ENCODE results near the gene NOM1.
"Not testable (repeated sequence)": the region's sequence is repeated elsewhere in the genome, so short reads cannot be mapped to it uniquely, and the experiment has no call there.

The NOM1 gene

GRCh38 chr7:156940421-156941122, 8.9 kb upstream of the NOM1 start:
- no peak for DNase-seq

- no peak for DNase-seq
Observed at GRCh38 chr7:156941393-156942182, 7.9 kb upstream of the NOM1 start.

- DNase-seq: no peak
Observed at GRCh38 chr7:156942708-156943090, 6.8 kb upstream of the NOM1 start.

GRCh38 chr7:156943091-156944041, 6.1 kb upstream of the NOM1 start:
- DNase-seq: no peak

GRCh38 chr7:156944876-156945275, 4.6 kb upstream of the NOM1 start:
- no peak for DNase-seq

GRCh38 chr7:156947120-156947843, 2.2 kb upstream of the NOM1 start:
- no peak for DNase-seq

- no peak for DNase-seq
Observed at GRCh38 chr7:156948361-156948760, 1.2 kb upstream of the NOM1 start.

- no peak for DNase-seq
Observed at GRCh38 chr7:156950381-156950858, 908 bp downstream of the NOM1 start.

- DNase-seq: not testable (repeated sequence)
Observed at GRCh38 chr7:156953215-156953614, 3.7 kb downstream of the NOM1 start.

GRCh38 chr7:156954941-156955340, 5.4 kb downstream of the NOM1 start:
- no peak for DNase-seq

- no peak for DNase-seq
Observed at GRCh38 chr7:156956727-156957126, 7.2 kb downstream of the NOM1 start.

GRCh38 chr7:156962145-156962544, 12.6 kb downstream of the NOM1 start:
- no peak for DNase-seq

- no peak for DNase-seq
Observed at GRCh38 chr7:156962897-156963296, 13.4 kb downstream of the NOM1 start.

GRCh38 chr7:156963472-156963871, 14.0 kb downstream of the NOM1 start:
- no peak for DNase-seq

GRCh38 chr7:156964971-156965370, 15.5 kb downstream of the NOM1 start:
- no peak for DNase-seq

- no peak for DNase-seq
Observed at GRCh38 chr7:156966387-156966786, 16.9 kb downstream of the NOM1 start.

- no peak for DNase-seq
Observed at GRCh38 chr7:156968183-156968582, 18.7 kb downstream of the NOM1 start.

- no peak for DNase-seq
Observed at GRCh38 chr7:156969972-156970420, 20.5 kb downstream of the NOM1 start.

- DNase-seq: no peak
Observed at GRCh38 chr7:156975620-156976019, 26.1 kb downstream of the NOM1 start.

- DNase-seq: no peak
Observed at GRCh38 chr7:156979007-156979606, 29.6 kb downstream of the NOM1 start.

- no peak for DNase-seq
Observed at GRCh38 chr7:156979711-156980110, 30.2 kb downstream of the NOM1 start.
